Fibroblast of mammary gland (primary cell): Measurements from ENCODE around the gene RBM15B.

ENCODE experiments used
- DNase-seq: peaks from one replicate; pipeline ENCODE4 v3.0.0-alpha.2; 2010; ENCODE audit warnings: low read depth
- H3K4me3 ChIP-seq: 2 replicates; pipeline ENCODE4 v1.5.1; 2011; ENCODE audit warnings: low read depth, mild to moderate bottlenecking, low read length, moderate library complexity; ENCODE audit not compliant: control insufficient read depth
- CTCF ChIP-seq: conservative IDR thresholded peaks from 2 replicates; pipeline ENCODE4 v1.5.1; 2011; ENCODE audit warnings: low read depth, low read length, inconsistent platforms; ENCODE audit not compliant: control insufficient read depth, insufficient read depth

Gene RBM15B

DNA sequence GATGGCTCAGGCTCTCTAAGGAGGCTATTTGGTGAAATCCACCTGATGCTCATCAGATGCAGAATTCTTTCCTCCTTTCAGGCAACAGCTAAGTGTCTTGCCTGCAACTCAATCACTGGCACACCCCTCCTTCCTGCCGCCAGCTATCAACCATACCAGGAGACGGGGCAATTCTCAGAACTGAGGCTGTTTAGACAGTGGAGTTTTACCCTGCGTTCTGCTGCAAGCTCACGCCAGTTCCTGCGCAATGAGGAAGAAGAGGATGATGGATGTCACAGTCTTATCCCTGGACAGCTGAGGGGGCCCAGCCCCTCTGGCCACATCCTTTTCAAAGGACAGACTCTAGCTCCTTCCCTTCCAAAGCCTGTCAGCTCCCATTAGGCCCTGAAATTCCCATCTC lies 13.0 kb upstream of the RBM15B start:
- TF ChIP-seq CTCF = no peak
- no peak for DNase-seq
- H3K4me3 ChIP-seq = no peak overlapping the region

- no peak for DNase-seq
- H3K4me3 ChIP-seq = no peak overlapping the region
- no peak for TF ChIP-seq CTCF
Measured at GRCh38 chr3:51378726-51379125, 12.4 kb upstream of the RBM15B start.

GRCh38 chr3:51379301-51379700 lies 11.8 kb upstream of the RBM15B start:
- no peak for TF ChIP-seq CTCF
- no peak for DNase-seq
- H3K4me3 ChIP-seq = no peak overlapping the region

GRCh38 chr3:51379746-51380455 lies 11.2 kb upstream of the RBM15B start:
- no peak overlapping the region for H3K4me3 ChIP-seq
- no peak for DNase-seq
- no peak for TF ChIP-seq CTCF

- no peak for TF ChIP-seq CTCF
- DNase-seq = no peak
- no peak overlapping the region for H3K4me3 ChIP-seq
Measured at GRCh38 chr3:51380601-51381332, 10.3 kb upstream of the RBM15B start.

DNA sequence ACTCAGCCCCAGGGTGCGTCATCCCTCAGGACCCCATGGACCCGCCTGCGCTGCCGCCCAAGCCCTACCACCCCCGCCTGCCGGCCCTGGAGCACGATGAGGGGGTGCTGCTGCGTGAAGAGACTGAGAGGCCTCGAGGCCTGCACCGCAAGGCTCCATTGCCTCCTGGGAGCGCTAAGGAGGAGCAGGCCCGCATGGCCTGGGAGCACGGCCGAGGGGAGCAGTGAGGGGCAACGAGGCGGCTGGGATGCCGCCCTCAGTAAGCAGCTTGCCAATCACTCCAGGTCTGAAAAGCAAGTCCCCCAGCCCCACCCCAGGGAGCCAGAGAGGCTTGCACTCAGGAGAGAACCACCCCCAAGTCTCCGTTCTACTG lies 9.8 kb upstream of the RBM15B start:
- no peak for DNase-seq
- no peak overlapping the region for H3K4me3 ChIP-seq
- TF ChIP-seq CTCF = no peak
